ENCODE results near the gene ASH1L. TPM values are rescaled to one million over a fixed set of nuclear protein-coding genes. Genes with fewer than 3 reads are reported as not detected.
"Not testable (repeated sequence)": the region's sequence is repeated elsewhere in the genome, so short reads cannot be mapped to it uniquely, and the experiment has no call there.

The ASH1L gene
- total RNA-seq, 2 experiments from 2014 or later: 22.8 to 24.0 TPM

- ChIA-PET CTCF (interaction anchor here (1.1 to 2.2 kb wide), 3 partner anchors 22 to 51 kb away, joined by 3 to 5 read pairs (median 5); no protein-coding TSS in a partner anchor), POLR2A (interaction anchor here (1.0 kb wide), 1 partner anchor 9 kb away, joined by 3 read pairs; no protein-coding TSS in a partner anchor)
These were observed 261.2 kb downstream of the ASH1L start, which contains the start of gene PKLR for GRCh38 chr1:155301342-155301841. Gene PKLR, minus strand, starts transcription at chr1:155301438. Its CDS starts 43 bp downstream, at chr1:155301395.

GRCh38 chr1:155300553-155301329 is 261.9 kb downstream of the ASH1L start:
- CTCF ChIA-PET: interaction anchor here (1.7 to 2.2 kb wide), 2 partner anchors 23 to 50 kb away, joined by 5 read pairs; no protein-coding TSS in a partner anchor
- POLR2A ChIA-PET: interaction anchor here (1.0 kb wide), 1 partner anchor 9 kb away, joined by 3 read pairs; no protein-coding TSS in a partner anchor

GRCh38 chr1:155300024-155300423 is 262.6 kb downstream of the ASH1L start:
- POLR2A ChIA-PET: interaction anchor here (0.6 kb wide), 1 partner anchor 122 kb away, joined by 3 read pairs; no protein-coding TSS in a partner anchor
- CTCF ChIA-PET: interaction anchor here (0.7 to 2.2 kb wide), 4 partner anchors 23 to 604 kb away, joined by 4 to 5 read pairs (median 5); no protein-coding TSS in a partner anchor

GRCh38 chr1:155297384-155297783 is 265.2 kb downstream of the ASH1L start:
- CTCF ChIA-PET: interaction anchor here (1.5 kb wide), 1 partner anchor 47 kb away, joined by 5 read pairs; no protein-coding TSS in a partner anchor

GRCh38 chr1:155296661-155297060 is 265.9 kb downstream of the ASH1L start:
- POLR2A ChIA-PET: no interaction called here
- CTCF ChIA-PET: interaction anchor here (1.5 kb wide), 1 partner anchor 46 kb away, joined by 5 read pairs; no protein-coding TSS in a partner anchor

More at GRCh38 chr1:155297384-155297783, 265.2 kb downstream of the ASH1L start:
- POLR2A ChIA-PET: no interaction called here

- POLR2A ChIA-PET: no interaction called here
- CTCF ChIA-PET: interaction anchor here (1.6 kb wide), 1 partner anchor 45 kb away, joined by 4 read pairs; no protein-coding TSS in a partner anchor
These were observed 266.7 kb downstream of the ASH1L start for GRCh38 chr1:155295942-155296267.

GRCh38 chr1:155295183-155295941 is 267.2 kb downstream of the ASH1L start:
- POLR2A ChIA-PET: no interaction called here
- CTCF ChIA-PET: interaction anchor here (1.6 kb wide), 1 partner anchor 45 kb away, joined by 4 read pairs; no protein-coding TSS in a partner anchor

GRCh38 chr1:155294520-155295182 is 268.0 kb downstream of the ASH1L start:
- CTCF ChIA-PET: interaction anchor here (1.6 kb wide), 1 partner anchor 44 kb away, joined by 4 read pairs; no protein-coding TSS in a partner anchor
- POLR2A ChIA-PET: no interaction called here

GRCh38 chr1:155293086-155293749 is 269.4 kb downstream of the ASH1L start:
- ChIA-PET POLR2A (no interaction called here), CTCF (no interaction called here)

- CTCF ChIA-PET: interaction anchor here (0.9 kb wide), 1 partner anchor 40 kb away, joined by 5 read pairs; no protein-coding TSS in a partner anchor
- POLR2A ChIA-PET: not testable (repeated sequence)
These were observed 271.6 kb downstream of the ASH1L start for GRCh38 chr1:155291006-155291405.

- CTCF ChIA-PET: no interaction called here
- POLR2A ChIA-PET: no interaction called here
These were observed 274.5 kb downstream of the ASH1L start for GRCh38 chr1:155287987-155288543.

GRCh38 chr1:155286544-155286943 is 276.1 kb downstream of the ASH1L start:
- ChIA-PET POLR2A (no interaction called here), CTCF (no interaction called here)

GRCh38 chr1:155285631-155286044 is 277.0 kb downstream of the ASH1L start:
- CTCF ChIA-PET: interaction anchor here (0.6 kb wide), 1 partner anchor 309 kb away, joined by 3 read pairs; no protein-coding TSS in a partner anchor
- POLR2A ChIA-PET: no interaction called here

Other genes starting within 250 kb of the ASH1L start
- 10 to 100 TPM; 27.9 to 30.0 TPM for gene RUSC1, start 241.9 kb downstream of the ASH1L start, total RNA-seq
- gene MSTO1, start 47.4 kb upstream of the ASH1L start, total RNA-seq: 10 to 100 TPM; 88.9 to 98.3 TPM
- 10 to 100 TPM; 52.0 to 55.2 TPM for gene YY1AP1, start 126.0 kb upstream of the ASH1L start, total RNA-seq
- gene DAP3, start 126.3 kb upstream of the ASH1L start, total RNA-seq: 100 to 1,000 TPM; 159 TPM

All from activated CD8-positive, alpha-beta memory T cell treated with anti-CD3 and anti-CD28 coated beads for 36 hours (primary cell).